ENCODE results near the gene COMMD7. TPM values are rescaled to one million over a fixed set of nuclear protein-coding genes. Genes with fewer than 3 reads are reported as not detected.

The COMMD7 gene
- total RNA-seq, 1 experiment from 2014 or later, result 13.2 TPM

DNA sequence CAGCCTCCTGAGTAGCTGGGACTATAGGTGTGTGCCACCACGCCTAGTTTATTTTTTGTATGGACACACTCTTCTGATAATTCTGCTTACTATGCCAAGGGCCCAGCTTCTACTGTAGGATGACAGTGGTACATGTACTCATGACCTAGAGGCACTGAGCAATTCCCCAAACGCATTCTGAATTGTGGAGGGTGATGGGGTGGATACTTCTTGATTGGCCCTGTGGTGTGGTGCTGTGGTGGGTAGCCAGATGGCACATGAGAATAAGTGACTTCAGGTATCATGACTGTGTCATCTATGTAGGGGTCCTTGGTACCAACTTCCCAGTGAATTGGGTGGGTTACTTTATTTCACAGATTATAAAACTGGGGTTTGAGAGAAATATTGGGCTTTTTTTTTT lies 30.0 kb upstream of the COMMD7 start:
- no peak overlapping the region for H3K9ac ChIP-seq (ENCODE audit: low read length)
- POLR2A ChIA-PET, result interaction anchor here (0.6 to 1.0 kb wide), 2 partner anchors 25 to 31 kb away, joined by 4 read pairs; no protein-coding TSS in a partner anchor
- intact Hi-C loops (cut with micrococcal nuclease), result loop anchor here (10.0 kb wide), 1 partner anchor 248 kb away; no protein-coding TSS in a partner anchor
- no peak overlapping the region for H2AFZ ChIP-seq (ENCODE audit: low read depth, low read length, poor library complexity, severe bottlenecking)
- H3K9me3 ChIP-seq (ENCODE audit: control insufficient read depth in 1 of 2, insufficient read depth in 1 of 2, low read depth in 1 of 2, low read length in 2 of 2), result no peaks in the 10 kb centered on the region
- no peaks in the 10 kb centered on the region for H4K20me1 ChIP-seq (ENCODE audit: insufficient read depth)
- peaks cover 84% of the 10 kb centered on the region for H3K79me2 ChIP-seq (ENCODE audit: insufficient read depth, low read length)
- H3K4me3 ChIP-seq (replicated peaks in 1 of 2; ENCODE audit: low read depth in 1 of 2, low read length in 2 of 2), result no peak overlapping the region
- RAD21 ChIA-PET (ENCODE audit: low non-redundant PET in 1 of 2, low total read pairs in 2 of 2, uncharacterized antibody in 2 of 2, unreplicated experiment in 2 of 2), result no interaction called here
- H3K27ac ChIP-seq (ENCODE audit: low read depth, low read length), result no peak overlapping the region
- no peak for DNase-seq (ENCODE audit: low read depth, low spot score)
- BruUV-seq (replicated peaks), result no TSS peak
- H3K9me2 ChIP-seq (ENCODE audit: insufficient read depth), result no peaks in the 10 kb centered on the region
- no peaks in the 10 kb centered on the region for H3K27me3 ChIP-seq (ENCODE audit: insufficient read depth, low read length)
- no peak for ATAC-seq
- H3K4me2 ChIP-seq (ENCODE audit: low read length), result no peak overlapping the region
- H3K4me1 ChIP-seq (ENCODE audit: control insufficient read depth in 1 of 2, insufficient read depth in 2 of 2, low read length in 2 of 2), result peaks cover 21 to 31% of the 10 kb centered on the region in 2 experiments
- CTCF ChIA-PET, result interaction anchor here (1.3 to 1.4 kb wide), 2 partner anchors 16 to 99 kb away, joined by 3 to 4 read pairs; partner anchors contain the start of gene C20orf203
- no peak for TF ChIP-seq ATF3 (IDR thresholded peaks at IDR 0.05)
- no peak for TF ChIP-seq RAD21 (IDR thresholded peaks at IDR 0.05; ENCODE audit: low read depth)
- TF ChIP-seq POLR2A (IDR thresholded peaks at IDR 0.05; ENCODE audit: borderline replicate concordance, extremely low read depth, insufficient read depth, insufficient read length), result no peak
- no peak for TF ChIP-seq SP1 (IDR thresholded peaks at IDR 0.05; ENCODE audit: low read depth)
- no peak for TF ChIP-seq REST (IDR thresholded peaks at IDR 0.05; ENCODE audit: low read depth)
- TF ChIP-seq ZBTB33 (IDR thresholded peaks at IDR 0.05; ENCODE audit: extremely low read depth, insufficient replicate concordance, low read length), result no peak
- TF ChIP-seq CEBPB (IDR thresholded peaks at IDR 0.05; ENCODE audit: low read depth), result no peak
- TF ChIP-seq, protein P1, sequence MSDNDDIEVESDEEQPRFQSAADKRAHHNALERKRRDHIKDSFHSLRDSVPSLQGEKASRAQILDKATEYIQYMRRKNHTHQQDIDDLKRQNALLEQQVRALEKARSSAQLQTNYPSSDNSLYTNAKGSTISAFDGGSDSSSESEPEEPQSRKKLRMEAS (IDR thresholded peaks at IDR 0.05), result no peak
- no peak for TF ChIP-seq ZNF274 (IDR thresholded peaks at IDR 0.05; ENCODE audit: low read depth, low read length)
- TF ChIP-seq ELF1 (IDR thresholded peaks at IDR 0.05; ENCODE audit: borderline replicate concordance, low read depth), result no peak
- TF ChIP-seq EGR1 (IDR thresholded peaks at IDR 0.05; ENCODE audit: low read depth), result no peak
- TF ChIP-seq SIN3A (IDR thresholded peaks at IDR 0.05; ENCODE audit: low read depth), result no peak
- TF ChIP-seq JUND (IDR thresholded peaks at IDR 0.05), result no peak
- no peak for TF ChIP-seq FOSL1 (IDR thresholded peaks at IDR 0.05; ENCODE audit: low read depth)
- TF ChIP-seq ZFX (IDR thresholded peaks at IDR 0.05), result no peak
- TF ChIP-seq CBX3 (IDR thresholded peaks at IDR 0.05; ENCODE audit: low read depth), result no peak
- TF ChIP-seq, protein P2, sequence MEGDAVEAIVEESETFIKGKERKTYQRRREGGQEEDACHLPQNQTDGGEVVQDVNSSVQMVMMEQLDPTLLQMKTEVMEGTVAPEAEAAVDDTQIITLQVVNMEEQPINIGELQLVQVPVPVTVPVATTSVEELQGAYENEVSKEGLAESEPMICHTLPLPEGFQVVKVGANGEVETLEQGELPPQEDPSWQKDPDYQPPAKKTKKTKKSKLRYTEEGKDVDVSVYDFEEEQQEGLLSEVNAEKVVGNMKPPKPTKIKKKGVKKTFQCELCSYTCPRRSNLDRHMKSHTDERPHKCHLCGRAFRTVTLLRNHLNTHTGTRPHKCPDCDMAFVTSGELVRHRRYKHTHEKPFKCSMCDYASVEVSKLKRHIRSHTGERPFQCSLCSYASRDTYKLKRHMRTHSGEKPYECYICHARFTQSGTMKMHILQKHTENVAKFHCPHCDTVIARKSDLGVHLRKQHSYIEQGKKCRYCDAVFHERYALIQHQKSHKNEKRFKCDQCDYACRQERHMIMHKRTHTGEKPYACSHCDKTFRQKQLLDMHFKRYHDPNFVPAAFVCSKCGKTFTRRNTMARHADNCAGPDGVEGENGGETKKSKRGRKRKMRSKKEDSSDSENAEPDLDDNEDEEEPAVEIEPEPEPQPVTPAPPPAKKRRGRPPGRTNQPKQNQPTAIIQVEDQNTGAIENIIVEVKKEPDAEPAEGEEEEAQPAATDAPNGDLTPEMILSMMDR (IDR thresholded peaks at IDR 0.05 in 2 of 3, conservative IDR thresholded peaks at IDR 0.05 in 1 of 3; ENCODE audit: borderline replicate concordance in 1 of 3, insufficient read depth in 1 of 3, low read depth in 2 of 3, low read length in 2 of 3), result no peak
- H3K36me3 ChIP-seq (ENCODE audit: control insufficient read depth in 1 of 2, insufficient read depth in 2 of 2, low read length in 2 of 2), result no peaks in the 10 kb centered on the region

Data from HCT116 (cell line).